KMS-11 (cell line): ENCODE data around the gene ECD.
A peak's percentile ranks its signal among the peaks of the same experiment; 100 is the strongest.
"Not testable (repeated sequence)": the region's sequence is repeated elsewhere in the genome, so short reads cannot be mapped to it uniquely, and the experiment has no call there.

ENCODE experiments used
- H2AFZ ChIP-seq: fragments of 200-600 bp; sonication (generic); 2 replicates; pipeline ENCODE4 v1.6.1; 2016; ENCODE audit warnings: antibody characterized with exemption, mixed run types, low read depth
- H3K27ac ChIP-seq: fragments of 200-600 bp; sonication (generic); 2 replicates; pipeline ENCODE4 v1.6.1; 2016; ENCODE audit warnings: mild to moderate bottlenecking, mixed run types
- H3K27me3 ChIP-seq: fragments of 200-600 bp; sonication (generic); 2 replicates; pipeline ENCODE4 v1.6.1; 2017; ENCODE audit warnings: mild to moderate bottlenecking, low read depth, mixed run types, moderate library complexity; ENCODE audit not compliant: insufficient read depth
- H3K36me3 ChIP-seq: fragments of 200-600 bp; sonication (generic); 2 replicates; pipeline ENCODE4 v1.6.1; 2017; ENCODE audit warnings: mild to moderate bottlenecking, mixed run types; ENCODE audit not compliant: insufficient read depth
- H3K4me1 ChIP-seq: fragments of 200-600 bp; sonication (generic); 2 replicates; pipeline ENCODE4 v1.6.1; 2016; ENCODE audit warnings: mild to moderate bottlenecking, low read depth, mixed run types; ENCODE audit not compliant: poor library complexity, severe bottlenecking
- H3K4me2 ChIP-seq: fragments of 200-600 bp; sonication (generic); 2 replicates; pipeline ENCODE4 v1.7.0; 2016; ENCODE audit warnings: mild to moderate bottlenecking, mixed run types
- H3K4me3 ChIP-seq: fragments of 200-600 bp; sonication (generic); IDR thresholded peaks from 2 replicates; pipeline ENCODE4 v1.6.1; 2017; ENCODE audit warnings: low read depth, low read length, mixed read lengths; ENCODE audit not compliant: insufficient read depth
- H3K79me2 ChIP-seq: fragments of 200-600 bp; sonication (generic); 2 replicates; pipeline ENCODE4 v1.6.1; 2016; ENCODE audit warnings: low read depth, mixed run types; ENCODE audit not compliant: insufficient read depth
- H3K9ac ChIP-seq: fragments of 200-600 bp; sonication (generic); 2 replicates; pipeline ENCODE4 v1.6.1; 2016; ENCODE audit warnings: mild to moderate bottlenecking, mixed run types
- H4K20me1 ChIP-seq: fragments of 200-600 bp; sonication (generic); 2 replicates; pipeline ENCODE4 v1.6.1; 2016; ENCODE audit warnings: mild to moderate bottlenecking, mixed run types; ENCODE audit not compliant: insufficient read depth
- TF ChIP-seq, protein P1 (sequence below): fragments of 200-600 bp; sonication (generic); conservative IDR thresholded peaks from 2 replicates; pipeline ENCODE4 v1.6.1; 2017; ENCODE audit warnings: low read depth, mild to moderate bottlenecking, antibody characterized with exemption, low read length, moderate library complexity, mixed read lengths

The ECD gene

DNA sequence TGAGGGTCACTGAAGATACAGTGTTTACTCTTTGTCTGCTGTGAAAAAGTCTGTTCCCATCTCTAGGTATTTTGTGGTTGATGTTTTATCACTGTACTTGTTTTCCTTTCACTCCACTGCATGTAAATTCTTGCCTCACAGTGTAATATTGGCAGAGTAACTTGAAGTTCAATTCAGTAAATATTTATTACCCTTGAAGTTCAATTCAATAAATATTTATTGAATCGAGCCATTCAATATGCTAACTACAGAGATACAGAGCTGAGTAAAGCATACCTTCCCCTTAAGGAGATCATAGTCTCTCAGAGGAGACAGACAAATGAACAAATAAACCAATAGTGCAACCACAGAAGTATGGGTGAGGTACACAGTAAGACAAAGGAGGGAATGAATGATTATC is 48.4 kb downstream of the ECD start:
- H3K9ac ChIP-seq = no peak overlapping the region
- no peak overlapping the region for H3K4me2 ChIP-seq
- no peaks in the 10 kb centered on the region for H3K79me2 ChIP-seq
- TF ChIP-seq, protein P1, sequence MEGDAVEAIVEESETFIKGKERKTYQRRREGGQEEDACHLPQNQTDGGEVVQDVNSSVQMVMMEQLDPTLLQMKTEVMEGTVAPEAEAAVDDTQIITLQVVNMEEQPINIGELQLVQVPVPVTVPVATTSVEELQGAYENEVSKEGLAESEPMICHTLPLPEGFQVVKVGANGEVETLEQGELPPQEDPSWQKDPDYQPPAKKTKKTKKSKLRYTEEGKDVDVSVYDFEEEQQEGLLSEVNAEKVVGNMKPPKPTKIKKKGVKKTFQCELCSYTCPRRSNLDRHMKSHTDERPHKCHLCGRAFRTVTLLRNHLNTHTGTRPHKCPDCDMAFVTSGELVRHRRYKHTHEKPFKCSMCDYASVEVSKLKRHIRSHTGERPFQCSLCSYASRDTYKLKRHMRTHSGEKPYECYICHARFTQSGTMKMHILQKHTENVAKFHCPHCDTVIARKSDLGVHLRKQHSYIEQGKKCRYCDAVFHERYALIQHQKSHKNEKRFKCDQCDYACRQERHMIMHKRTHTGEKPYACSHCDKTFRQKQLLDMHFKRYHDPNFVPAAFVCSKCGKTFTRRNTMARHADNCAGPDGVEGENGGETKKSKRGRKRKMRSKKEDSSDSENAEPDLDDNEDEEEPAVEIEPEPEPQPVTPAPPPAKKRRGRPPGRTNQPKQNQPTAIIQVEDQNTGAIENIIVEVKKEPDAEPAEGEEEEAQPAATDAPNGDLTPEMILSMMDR = no peak
- H2AFZ ChIP-seq = no peak overlapping the region
- H4K20me1 ChIP-seq = no peaks in the 10 kb centered on the region
- no peaks in the 10 kb centered on the region for H3K27me3 ChIP-seq
- no peak overlapping the region for H3K4me3 ChIP-seq
- no peaks in the 10 kb centered on the region for H3K36me3 ChIP-seq
- peaks cover 18% of the 10 kb centered on the region for H3K4me1 ChIP-seq
- no peak overlapping the region for H3K27ac ChIP-seq

DNA sequence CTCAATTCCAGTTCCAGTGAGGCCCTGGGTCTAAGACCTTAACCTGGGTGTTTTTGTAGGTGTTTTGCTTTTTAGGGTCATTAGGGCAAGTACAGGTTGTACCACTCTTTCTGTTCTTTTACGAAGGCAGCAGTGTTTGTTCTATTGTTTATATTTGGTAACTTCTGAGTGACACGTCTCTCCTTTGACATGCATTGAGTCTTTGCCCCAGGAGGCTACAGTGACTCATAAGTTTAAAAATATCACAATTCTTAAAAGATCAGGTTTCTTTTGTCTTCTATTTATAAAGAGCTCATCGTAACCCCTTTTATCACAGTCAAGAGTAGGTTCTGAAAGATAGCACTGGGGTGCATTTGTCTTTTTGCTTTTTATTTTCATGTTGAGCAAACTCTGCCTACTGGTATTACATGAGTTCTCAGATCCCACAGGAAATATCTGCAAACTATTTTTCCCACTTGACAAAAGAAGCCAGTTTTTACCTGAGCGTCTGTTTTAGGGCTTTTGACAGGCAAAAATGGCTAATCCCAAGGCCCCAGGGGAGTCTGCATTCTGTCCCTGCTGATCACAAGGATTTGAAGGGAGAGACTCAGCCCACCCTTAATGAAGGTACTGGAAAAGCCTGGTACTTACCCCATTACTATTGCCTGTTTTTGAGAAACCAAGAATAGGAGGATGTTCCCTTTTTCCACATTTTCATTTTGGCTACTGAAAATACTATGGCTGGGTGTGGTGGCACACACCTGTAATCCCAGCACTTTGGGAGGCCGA is 49.6 kb downstream of the ECD start:
- Histone ChIP-seq H3K27me3 (no peaks in the 10 kb centered on the region), H3K79me2 (no peaks in the 10 kb centered on the region), H3K4me3 (no peak overlapping the region), H3K9ac (peak overlapping the region; percentile 8; the same call in 1 of the 2 replicates), H3K4me2 (peak overlapping the region; percentile 95), H3K4me1 (peaks cover 18% of the 10 kb centered on the region), H3K27ac (peak overlapping the region; percentile 65), H4K20me1 (no peaks in the 10 kb centered on the region), H2AFZ (no peak overlapping the region), H3K36me3 (no peaks in the 10 kb centered on the region)
- TF ChIP-seq, protein P1 = no peak

DNA sequence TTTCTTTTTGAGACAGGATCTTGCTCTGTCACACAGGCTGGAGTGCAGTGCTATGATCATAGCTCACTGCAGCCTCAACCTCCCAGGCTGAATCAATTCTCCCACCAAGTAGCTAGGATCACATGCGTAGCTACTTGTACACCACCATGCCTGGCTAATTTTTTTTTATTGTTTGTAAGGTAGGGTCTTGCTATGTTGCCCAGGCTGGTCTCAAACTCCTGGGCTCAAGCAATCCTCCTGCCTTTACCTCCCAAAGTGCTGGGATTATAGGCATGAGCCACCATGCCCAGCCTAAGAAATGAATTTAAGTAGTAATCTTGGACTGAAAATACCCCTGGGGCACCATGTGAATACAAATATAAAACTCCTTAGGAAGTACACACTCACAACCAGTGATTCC is 51.8 kb downstream of the ECD start:
- TF ChIP-seq, protein P1 = no peak
- peaks cover 18% of the 10 kb centered on the region for H3K4me1 ChIP-seq
- H3K79me2 ChIP-seq = no peaks in the 10 kb centered on the region
- H3K9ac ChIP-seq = no peak overlapping the region
- H2AFZ ChIP-seq = no peak overlapping the region
- no peak overlapping the region for H3K4me3 ChIP-seq
- H3K27me3 ChIP-seq = no peaks in the 10 kb centered on the region
- H3K4me2 ChIP-seq = no peak overlapping the region
- no peak overlapping the region for H3K27ac ChIP-seq
- no peaks in the 10 kb centered on the region for H4K20me1 ChIP-seq
- no peaks in the 10 kb centered on the region for H3K36me3 ChIP-seq

DNA sequence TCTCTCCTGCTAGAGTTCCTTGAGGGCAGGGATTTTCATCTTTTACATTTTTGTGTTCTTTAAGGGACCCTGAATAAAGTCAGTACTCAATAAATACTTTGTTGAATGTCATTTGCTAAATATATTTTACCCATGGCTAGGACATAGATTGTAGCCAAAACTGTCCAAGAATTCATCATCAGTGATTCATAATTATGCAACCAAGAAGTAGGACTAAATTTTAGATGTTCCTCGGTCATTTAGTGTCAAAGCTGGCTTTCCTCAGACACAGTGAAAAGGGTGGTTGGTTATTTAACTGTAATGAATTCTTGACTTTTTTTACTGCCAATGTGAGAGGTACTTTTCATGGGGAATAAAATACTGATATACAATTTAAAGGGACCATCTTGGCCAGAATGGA is 54.3 kb downstream of the ECD start:
- no peak overlapping the region for H3K4me3 ChIP-seq
- H3K36me3 ChIP-seq = no peaks in the 10 kb centered on the region
- H3K9ac ChIP-seq = no peak overlapping the region
- peaks cover 13% of the 10 kb centered on the region for H3K4me1 ChIP-seq
- no peaks in the 10 kb centered on the region for H3K27me3 ChIP-seq
- H2AFZ ChIP-seq = no peak overlapping the region
- H3K27ac ChIP-seq = no peak overlapping the region
- no peak overlapping the region for H3K4me2 ChIP-seq
- TF ChIP-seq, protein P1 = no peak
- H4K20me1 ChIP-seq = no peaks in the 10 kb centered on the region
- H3K79me2 ChIP-seq = no peaks in the 10 kb centered on the region

DNA sequence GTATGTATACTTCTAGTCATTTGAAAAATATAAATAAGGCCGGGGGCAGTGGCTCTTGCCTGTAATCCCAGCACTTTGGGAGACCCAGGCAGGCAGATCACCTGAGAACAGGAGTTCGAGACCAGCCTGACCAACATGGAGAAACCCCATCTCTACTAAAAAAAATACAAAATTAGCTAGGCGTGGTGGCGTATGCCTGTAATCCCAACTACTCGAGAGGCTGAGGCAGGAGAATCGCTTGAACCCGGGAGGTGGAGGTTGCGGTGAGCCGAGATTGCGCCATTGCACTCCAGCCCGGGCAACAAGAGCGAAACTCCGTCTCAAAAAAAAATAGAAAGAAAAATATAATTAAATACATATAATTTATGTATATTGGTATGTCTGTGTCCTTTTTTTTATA is 55.8 kb downstream of the ECD start:
- not testable (repeated sequence) for H3K4me3 ChIP-seq, H3K27me3 ChIP-seq, H3K27ac ChIP-seq, H4K20me1 ChIP-seq, H3K36me3 ChIP-seq, H3K79me2 ChIP-seq, H2AFZ ChIP-seq, H3K4me1 ChIP-seq, H3K9ac ChIP-seq, H3K4me2 ChIP-seq
